ENCODE data around the gene SEPHS2.
"Not testable (repeated sequence)": the region's sequence is repeated elsewhere in the genome, so short reads cannot be mapped to it uniquely, and the experiment has no call there.

GRCh38 chr16:30477773-30478172 is 32.1 kb upstream of the SEPHS2 start:
- TF ChIP-seq CTCF (IDR thresholded peaks at IDR 0.05; ENCODE audit: borderline replicate concordance, extremely low read depth, low read length, poor library complexity, severe bottlenecking); EZH2 (IDR thresholded peaks at IDR 0.05; ENCODE audit: borderline replicate concordance, low read depth, low read length, severe bottlenecking): not testable (repeated sequence)
